NCI-H1105 treated with DMSO at 0.1 percent for 48 hours (cell line): ENCODE results near the gene GDF9.

Source experiments
- DNase-seq: peaks from one replicate; lab custom pipeline; 2025; lab: John Stamatoyannopoulos, UW

The GDF9 gene

GRCh38 chr5:132816554-132816953 lies 49.7 kb downstream of the GDF9 start:
- no peak for DNase-seq

- DNase-seq: no peak
Measured at GRCh38 chr5:132816083-132816482, 50.2 kb downstream of the GDF9 start.

GRCh38 chr5:132815454-132815853 lies 50.8 kb downstream of the GDF9 start:
- DNase-seq: no peak

DNA sequence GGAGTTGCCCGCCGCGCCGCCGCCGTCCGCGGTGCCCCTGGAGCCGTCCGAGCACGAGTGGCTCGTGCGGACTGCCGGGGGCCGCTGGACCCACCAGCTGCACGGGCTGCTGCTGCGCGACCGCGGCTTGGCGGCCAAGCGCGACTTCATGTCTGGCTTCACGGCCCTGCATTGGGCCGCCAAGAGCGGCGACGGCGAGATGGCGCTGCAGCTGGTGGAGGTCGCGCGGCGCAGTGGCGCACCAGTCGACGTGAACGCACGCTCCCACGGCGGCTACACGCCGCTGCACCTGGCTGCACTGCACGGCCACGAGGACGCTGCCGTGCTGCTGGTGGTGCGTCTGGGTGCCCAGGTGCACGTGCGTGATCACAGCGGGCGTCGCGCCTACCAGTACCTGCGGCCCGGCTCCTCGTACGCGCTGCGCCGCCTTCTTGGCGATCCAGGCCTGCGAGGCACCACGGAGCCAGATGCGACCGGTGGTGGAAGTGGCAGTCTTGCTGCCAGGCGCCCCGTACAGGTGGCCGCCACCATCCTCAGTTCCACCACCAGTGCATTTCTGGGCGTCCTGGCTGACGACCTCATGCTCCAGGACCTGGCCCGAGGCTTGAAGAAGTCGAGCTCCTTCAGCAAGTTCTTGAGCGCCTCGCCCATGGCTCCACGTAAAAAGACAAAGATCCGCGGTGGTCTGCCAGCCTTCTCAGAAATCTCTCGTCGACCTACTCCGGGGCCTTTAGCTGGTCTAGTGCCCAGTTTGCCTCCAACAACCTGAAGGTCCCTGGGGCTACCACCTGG lies 51.6 kb downstream of the GDF9 start:
- no peak for DNase-seq

DNA sequence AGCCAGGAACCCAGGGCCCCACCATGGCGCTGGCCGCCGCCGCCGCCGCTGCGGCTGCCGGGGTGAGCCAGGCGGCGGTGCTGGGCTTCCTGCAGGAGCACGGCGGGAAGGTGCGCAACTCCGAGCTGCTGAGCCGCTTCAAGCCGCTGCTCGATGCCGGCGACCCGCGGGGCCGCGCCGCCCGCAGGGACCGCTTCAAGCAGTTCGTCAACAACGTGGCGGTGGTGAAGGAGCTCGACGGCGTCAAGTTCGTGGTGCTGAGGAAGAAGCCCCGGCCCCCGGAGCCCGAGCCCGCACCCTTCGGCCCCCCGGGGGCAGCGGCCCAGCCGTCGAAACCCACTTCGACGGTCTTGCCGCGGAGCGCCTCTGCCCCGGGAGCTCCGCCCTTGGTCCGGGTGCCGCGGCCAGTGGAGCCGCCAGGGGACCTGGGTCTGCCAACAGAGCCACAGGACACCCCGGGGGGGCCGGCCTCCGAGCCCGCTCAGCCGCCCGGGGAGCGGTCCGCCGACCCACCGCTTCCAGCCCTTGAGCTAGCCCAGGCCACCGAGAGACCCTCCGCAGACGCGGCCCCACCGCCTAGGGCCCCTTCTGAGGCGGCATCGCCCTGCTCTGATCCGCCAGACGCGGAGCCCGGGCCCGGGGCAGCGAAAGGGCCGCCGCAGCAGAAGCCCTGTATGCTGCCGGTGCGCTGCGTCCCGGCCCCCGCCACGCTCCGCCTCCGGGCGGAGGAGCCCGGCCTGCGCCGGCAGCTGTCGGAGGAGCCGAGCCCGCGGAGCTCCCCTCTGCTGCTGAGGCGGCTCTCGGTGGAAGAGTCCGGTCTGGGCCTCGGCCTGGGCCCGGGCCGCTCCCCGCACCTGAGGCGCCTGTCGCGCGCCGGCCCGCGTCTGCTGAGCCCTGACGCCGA lies 52.4 kb downstream of the GDF9 start:
- no peak for DNase-seq

DNA sequence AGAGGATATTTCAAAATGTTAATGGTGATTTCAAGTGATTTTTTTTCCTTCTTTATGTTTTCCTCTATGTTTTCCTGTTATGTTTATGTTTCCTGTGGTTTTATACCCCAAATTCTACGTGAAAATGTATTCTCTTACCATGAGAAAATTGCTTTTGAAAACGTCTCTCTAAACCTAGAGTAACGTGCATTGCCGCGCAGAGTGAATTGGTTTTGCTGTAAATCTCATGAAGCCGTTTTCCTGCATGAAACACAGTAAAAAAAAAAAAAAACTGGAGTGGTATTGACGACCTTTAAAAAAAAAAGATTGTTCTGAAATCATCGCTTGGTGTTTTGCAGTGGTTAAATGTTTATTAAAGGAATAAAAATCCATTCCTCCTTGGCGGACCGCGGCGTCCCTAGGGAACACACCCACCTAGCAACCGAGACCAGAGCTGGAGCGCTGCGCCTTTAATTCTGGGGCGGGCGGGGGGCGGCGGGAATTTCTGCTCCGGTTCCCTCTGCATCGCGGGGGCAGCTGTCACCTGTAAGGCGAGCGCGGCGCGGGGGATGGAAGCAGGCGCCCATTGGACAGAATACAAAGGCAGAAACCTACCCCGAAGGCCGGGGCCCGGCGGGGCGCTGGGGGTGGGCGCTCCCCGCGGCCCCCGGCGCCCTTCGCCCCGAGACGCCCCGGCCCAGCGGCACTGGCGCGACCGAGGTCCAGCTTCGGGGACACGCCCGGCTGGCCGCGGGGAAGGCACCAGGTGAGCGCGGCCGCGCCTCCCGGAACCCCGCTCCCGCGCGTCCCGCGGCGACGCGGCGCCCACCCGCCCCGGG lies 53.3 kb downstream of the GDF9 start, which contains the start of gene SOWAHA:
SOWAHA (plus strand) TSS at position 522 of the 818 bp plus-strand sequence. CDS start 320 bp downstream, outside the sequence.
- peak; percentile 47 for DNase-seq

GRCh38 chr5:132812123-132812765 lies 54.0 kb downstream of the GDF9 start:
- peak; percentile 25 for DNase-seq
